Stimulated activated CD8-positive, alpha-beta memory T cell treated with anti-CD3 and anti-CD28 coated beads, Interleukin-15, amount 100 ng/mL, for 4 hours (primary cell): ENCODE data around the gene AIFM3.
"Not testable (repeated sequence)": the region's sequence is repeated elsewhere in the genome, so short reads cannot be mapped to it uniquely, and the experiment has no call there.

ENCODE experiments used
- DNase-seq, 2 donors: peaks; one replicate each; pipeline ENCODE4 v3.0.0-alpha.2; 2020; ENCODE audit warnings: low read depth in 2 of 2

AIFM3 gene

GRCh38 chr22:20992056-20992442 lies 25.0 kb downstream of the AIFM3 start:
- DNase-seq, result no peak

- no peak for DNase-seq
Measured at GRCh38 chr22:20992456-20993303, 25.6 kb downstream of the AIFM3 start.

- DNase-seq, result no peak
Measured at GRCh38 chr22:20993304-20994127, 26.5 kb downstream of the AIFM3 start.

GRCh38 chr22:20994128-20994901 lies 27.3 kb downstream of the AIFM3 start:
- no peak for DNase-seq

- no peak for DNase-seq
Measured at GRCh38 chr22:20994902-20995241, 27.8 kb downstream of the AIFM3 start.

GRCh38 chr22:20995329-20996030 lies 28.4 kb downstream of the AIFM3 start:
- DNase-seq, result no peak

- no peak for DNase-seq
Measured at GRCh38 chr22:20996031-20996410, 29.0 kb downstream of the AIFM3 start.

- no peak for DNase-seq
Measured at GRCh38 chr22:20996598-20997535, 29.8 kb downstream of the AIFM3 start.

- no peak for DNase-seq
Measured at GRCh38 chr22:20997536-20998257, 30.6 kb downstream of the AIFM3 start.

GRCh38 chr22:20998411-20999336 lies 31.6 kb downstream of the AIFM3 start:
- DNase-seq, result no peak

GRCh38 chr22:20999350-21000206 lies 32.5 kb downstream of the AIFM3 start:
- DNase-seq, result no peak

GRCh38 chr22:21000207-21000986 lies 33.3 kb downstream of the AIFM3 start:
- DNase-seq, result no peak

GRCh38 chr22:21000987-21001600 lies 34.0 kb downstream of the AIFM3 start:
- no peak for DNase-seq

GRCh38 chr22:21001601-21002325 lies 34.7 kb downstream of the AIFM3 start, which contains the start of gene THAP7:
THAP7 (minus strand) TSS chr22:21002118; CDS start chr22:21001911, 207 bp downstream.
- DNase-seq, result peak; percentile 93 to 94

GRCh38 chr22:21003782-21004181 lies 36.7 kb downstream of the AIFM3 start:
- no peak for DNase-seq

- DNase-seq, result not testable (repeated sequence)
Measured at GRCh38 chr22:21009208-21009607, 42.2 kb downstream of the AIFM3 start.
